K562 (cell line): ENCODE data around the gene KCNK4.

Source experiments
- BHLHE40 ChIP-seq: IDR thresholded peaks from 2 replicates; pipeline ENCODE4 v1.6.1; 2011; ENCODE audit warnings: low read length, improper control_type of control experiment
- CTCF ChIP-seq, 3 experiments: IDR thresholded peaks in 2 of 3; conservative IDR thresholded peaks in 1 of 3; 2 replicates each; pipeline ENCODE4 v1.5.1; 2011 to 2012; ENCODE audit warnings: low read length in 3 of 3, mild to moderate bottlenecking in 3 of 3, control low read depth in 2 of 3, improper control_type of control experiment in 1 of 3, inconsistent platforms in 1 of 3, low read depth in 1 of 3, mixed read lengths in 1 of 3, moderate library complexity in 1 of 3; ENCODE audit not compliant: insufficient read depth in 2 of 3
- GTF3C2 ChIP-seq: IDR thresholded peaks from 3 replicates; pipeline ENCODE4 v1.6.1; 2011; ENCODE audit warnings: borderline replicate concordance, mild to moderate bottlenecking, moderate library complexity; ENCODE audit not compliant: insufficient read length; ENCODE audit errors: extremely low read depth
- HINFP ChIP-seq: fragments of 450-650 bp; conservative IDR thresholded peaks from 2 replicates; pipeline ENCODE4 v1.6.1; 2016; ENCODE audit warnings: missing genetic modification characterization, low read depth, mild to moderate bottlenecking, control low read depth, missing compliant biosample characterization
- MYC ChIP-seq, 2 experiments: fragments of 250-450 bp in 1 of 2; sonication (Bioruptor Pico) in 1 of 2; IDR thresholded peaks; 2 replicates each; pipeline versions ENCODE4 v1.5.1 to v1.6.1; 2012 to 2021; ENCODE audit warnings: low read depth in 2 of 2, borderline replicate concordance in 1 of 2, improper control_type of control experiment in 1 of 2, low read length in 1 of 2, mild to moderate bottlenecking in 1 of 2, moderate library complexity in 1 of 2
- ZNF134 ChIP-seq: fragments of 250-450 bp; sonication (Bioruptor Pico); conservative IDR thresholded peaks from 2 replicates; pipeline ENCODE4 v1.4.0; 2020
- ZNF232 ChIP-seq: sonication (generic); formaldehyde crosslinking; IDR thresholded peaks from 2 replicates; pipeline ENCODE4 v1.8.0; 2022; ENCODE audit warnings: mild to moderate bottlenecking, missing genetic modification reagents

GRCh38 chr11:64295760-64296159 is 4.7 kb downstream of the KCNK4 start:
- no peak for TF ChIP-seq MYC (IDR thresholded peaks at IDR 0.05; ENCODE audit: low read depth, low read length)
- TF ChIP-seq MYC (CRISPR knock-in tag; IDR thresholded peaks at IDR 0.05; ENCODE audit: borderline replicate concordance, low read depth): no peak
- no peak for TF ChIP-seq HINFP (tag)
- TF ChIP-seq ZNF134 (CRISPR knock-in tag): no peak
- TF ChIP-seq GTF3C2: no peak
- TF ChIP-seq CTCF (IDR thresholded peaks at IDR 0.05 in 2 of 3, conservative IDR thresholded peaks at IDR 0.05 in 1 of 3; ENCODE audit: insufficient read depth in 2 of 3, low read depth in 1 of 3, low read length in 3 of 3): no peak
- no peak for TF ChIP-seq ZNF232 (CRISPR knock-in tag)
- TF ChIP-seq BHLHE40: no peak
